Measurements from ENCODE around the gene CXCR5.

The CXCR5 gene

GRCh38 chr11:118924591-118925585, 41.2 kb downstream of the CXCR5 start:
- in situ Hi-C loops (cut with MboI; ENCODE audit: low sequenced_read_pairs), result no loop called here

GRCh38 chr11:118927554-118928100, 43.9 kb downstream of the CXCR5 start:
- in situ Hi-C loops (cut with MboI; ENCODE audit: low sequenced_read_pairs), result no loop called here

- in situ Hi-C loops (cut with MboI; ENCODE audit: low sequenced_read_pairs), result no loop called here
Observed at GRCh38 chr11:118928101-118928869, 44.6 kb downstream of the CXCR5 start.

GRCh38 chr11:118928870-118929500, 45.3 kb downstream of the CXCR5 start:
- in situ Hi-C loops (cut with MboI; ENCODE audit: low sequenced_read_pairs), result no loop called here

GRCh38 chr11:118929501-118930093, 45.9 kb downstream of the CXCR5 start:
- in situ Hi-C loops (cut with MboI; ENCODE audit: low sequenced_read_pairs), result no loop called here

- in situ Hi-C loops (cut with MboI; ENCODE audit: low sequenced_read_pairs), result no loop called here
Observed at GRCh38 chr11:118930094-118930712, 46.5 kb downstream of the CXCR5 start.

- in situ Hi-C loops (cut with MboI; ENCODE audit: low sequenced_read_pairs), result no loop called here
Observed at GRCh38 chr11:118931571-118931970, 47.9 kb downstream of the CXCR5 start.

GRCh38 chr11:118933486-118933885, 49.8 kb downstream of the CXCR5 start:
- in situ Hi-C loops (cut with MboI; ENCODE audit: low sequenced_read_pairs), result no loop called here

GRCh38 chr11:118935376-118935775, 51.7 kb downstream of the CXCR5 start:
- in situ Hi-C loops (cut with MboI; ENCODE audit: low sequenced_read_pairs), result no loop called here

- in situ Hi-C loops (cut with MboI; ENCODE audit: low sequenced_read_pairs), result no loop called here
Observed at GRCh38 chr11:118938491-118939403, 55.1 kb downstream of the CXCR5 start.

- in situ Hi-C loops (cut with MboI; ENCODE audit: low sequenced_read_pairs), result no loop called here
Observed at GRCh38 chr11:118939404-118939915, 55.8 kb downstream of the CXCR5 start.

- in situ Hi-C loops (cut with MboI; ENCODE audit: low sequenced_read_pairs), result no loop called here
Observed at GRCh38 chr11:118939953-118940598, 56.4 kb downstream of the CXCR5 start.

- in situ Hi-C loops (cut with MboI; ENCODE audit: low sequenced_read_pairs), result no loop called here
Observed at GRCh38 chr11:118947091-118947490, 63.4 kb downstream of the CXCR5 start.

All from HL-60/S4 treated with phorbol 12-myristate 13-acetate at 8.2 ng/mL for 4 days and 3 days (cell line).